AG04450 (cell line): ENCODE measurements around the gene AUP1. TPM values are rescaled to one million over a fixed set of nuclear protein-coding genes. Genes with fewer than 3 reads are reported as not detected.

Experiments
- CTCF ChIA-PET: fragments of 300-600, 350-600 bp; formaldehyde crosslinking; extraction: SDS; loops from one replicate; lab custom pipeline; 2022; ENCODE audit warnings: antibody characterized with exemption, inconsistent platforms; lab: Charles Lee
- POLR2A ChIA-PET: fragments of 350-600 bp; formaldehyde crosslinking; extraction: SDS; loops from one replicate; lab custom pipeline; 2021; ENCODE audit warnings: antibody characterized with exemption, inconsistent platforms; lab: Yijun Ruan, JAX
- DNase-seq: peaks from one replicate; pipeline ENCODE4 v3.0.0-alpha.2; 2011; ENCODE audit warnings: low read depth, low spot score
- H3K27ac ChIP-seq: one replicate; pipeline ENCODE4 v1.5.1; 2012; ENCODE audit warnings: low read depth, low read length, control low read depth
- H3K27me3 ChIP-seq: one replicate; pipeline ENCODE4 v1.6.0; 2012; ENCODE audit warnings: low read length; ENCODE audit not compliant: control insufficient read depth, insufficient read depth
- H3K4me3 ChIP-seq: 2 replicates; pipeline ENCODE4 v1.5.1; 2011; ENCODE audit warnings: mild to moderate bottlenecking, low read depth, low read length, control low read depth
- H3K9me3 ChIP-seq: 2 replicates; pipeline ENCODE4 v1.5.1; 2012; ENCODE audit warnings: low read length; ENCODE audit not compliant: control insufficient read depth, insufficient read depth
- CTCF ChIP-seq: IDR thresholded peaks from 2 replicates; pipeline ENCODE4 v1.5.1; 2011; ENCODE audit warnings: low read depth, low read length, control low read depth, inconsistent platforms
- polyA plus RNA-seq: library from polyadenylated mRNA; depleted of rRNA; stranded (reverse); fragments of >200 nt; gene quantifications from 2 replicates; pipeline ENCODE4 v1.2.3, GENCODE V29; 2011

AUP1 gene
- polyA plus RNA-seq, 1 experiment = 51.9 TPM

DNA sequence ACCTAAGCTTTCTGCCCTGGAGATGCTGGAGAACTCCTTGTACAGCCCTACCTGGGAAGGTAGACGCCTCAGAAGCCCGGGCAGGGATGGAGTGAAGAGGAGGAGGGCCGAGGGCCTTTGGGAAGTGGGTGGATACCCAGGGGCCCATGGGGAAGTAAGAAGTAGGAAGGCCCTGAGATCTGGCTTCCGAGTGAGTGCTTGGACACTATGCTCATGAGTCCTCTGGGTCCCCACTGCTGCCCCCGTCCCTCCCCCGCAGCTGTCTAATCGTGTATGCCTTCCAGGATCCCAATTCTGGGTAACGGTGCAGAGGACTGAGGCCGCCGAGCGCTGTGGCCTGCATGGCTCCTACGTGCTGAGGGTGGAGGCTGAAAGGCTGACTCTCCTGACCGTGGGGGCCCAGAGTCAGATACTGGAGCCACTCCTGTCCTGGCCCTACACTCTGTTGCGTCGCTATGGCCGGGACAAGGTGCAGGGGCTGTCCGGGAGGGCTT is 26.2 kb upstream of the AUP1 start:
- no peak for TF ChIP-seq CTCF
- POLR2A ChIA-PET = interaction anchor here (0.9 to 1.0 kb wide), 2 partner anchors 11 to 23 kb away, joined by 3 to 7 read pairs; no protein-coding TSS in a partner anchor
- H3K27me3 ChIP-seq = no peaks in the 10 kb centered on the region
- no peaks in the 10 kb centered on the region; the same call in 1 of the 2 replicates for H3K9me3 ChIP-seq
- H3K27ac ChIP-seq = no peak overlapping the region
- CTCF ChIA-PET = no interaction called here
- DNase-seq = no peak
- peak overlapping the region; percentile 97 for H3K4me3 ChIP-seq

- no peaks in the 10 kb centered on the region; the same call in 1 of the 2 replicates for H3K9me3 ChIP-seq
- CTCF ChIA-PET = no interaction called here
- DNase-seq = no peak
Observed at GRCh38 chr2:74554820-74555531, 25.5 kb upstream of the AUP1 start.

GRCh38 chr2:74553892-74554819 is 24.6 kb upstream of the AUP1 start, which contains the start of the genes DOK1 and LOXL3:
DOK1 (plus strand) TSS chr2:74554720; CDS start chr2:74554755, 35 bp downstream.
LOXL3 (minus strand) TSS chr2:74553942; CDS start chr2:74552634, 1,308 bp downstream.
- Histone ChIP-seq H3K9me3 (peaks cover 4% of the 10 kb centered on the region; the same call in 1 of the 2 replicates), H3K27me3 (no peaks in the 10 kb centered on the region), H3K4me3 (peak within 1 kb of the TSS; percentile 97), H3K27ac (peak within 1 kb of the TSS; percentile 91)
- DNase-seq = peak; percentile 83
- ChIA-PET CTCF (interaction anchor here (0.6 to 1.0 kb wide), 5 partner anchors 22 to 322 kb away, joined by 4 to 10 read pairs (median 5); no protein-coding TSS in a partner anchor), POLR2A (interaction anchor here (0.6 to 1.2 kb wide), 12 partner anchors 13 to 97 kb away, joined by 3 to 15 read pairs (median 5); no protein-coding TSS in a partner anchor)
- no peak for TF ChIP-seq CTCF

More at GRCh38 chr2:74554820-74555531, 25.5 kb upstream of the AUP1 start:
- Histone ChIP-seq H3K27ac (peak overlapping the region; percentile 47), H3K27me3 (no peaks in the 10 kb centered on the region), H3K4me3 (peak overlapping the region; percentile 97)
- TF ChIP-seq CTCF = no peak
- POLR2A ChIA-PET = interaction anchor here (0.9 to 1.0 kb wide), 2 partner anchors 12 to 23 kb away, joined by 3 to 7 read pairs; no protein-coding TSS in a partner anchor

DNA sequence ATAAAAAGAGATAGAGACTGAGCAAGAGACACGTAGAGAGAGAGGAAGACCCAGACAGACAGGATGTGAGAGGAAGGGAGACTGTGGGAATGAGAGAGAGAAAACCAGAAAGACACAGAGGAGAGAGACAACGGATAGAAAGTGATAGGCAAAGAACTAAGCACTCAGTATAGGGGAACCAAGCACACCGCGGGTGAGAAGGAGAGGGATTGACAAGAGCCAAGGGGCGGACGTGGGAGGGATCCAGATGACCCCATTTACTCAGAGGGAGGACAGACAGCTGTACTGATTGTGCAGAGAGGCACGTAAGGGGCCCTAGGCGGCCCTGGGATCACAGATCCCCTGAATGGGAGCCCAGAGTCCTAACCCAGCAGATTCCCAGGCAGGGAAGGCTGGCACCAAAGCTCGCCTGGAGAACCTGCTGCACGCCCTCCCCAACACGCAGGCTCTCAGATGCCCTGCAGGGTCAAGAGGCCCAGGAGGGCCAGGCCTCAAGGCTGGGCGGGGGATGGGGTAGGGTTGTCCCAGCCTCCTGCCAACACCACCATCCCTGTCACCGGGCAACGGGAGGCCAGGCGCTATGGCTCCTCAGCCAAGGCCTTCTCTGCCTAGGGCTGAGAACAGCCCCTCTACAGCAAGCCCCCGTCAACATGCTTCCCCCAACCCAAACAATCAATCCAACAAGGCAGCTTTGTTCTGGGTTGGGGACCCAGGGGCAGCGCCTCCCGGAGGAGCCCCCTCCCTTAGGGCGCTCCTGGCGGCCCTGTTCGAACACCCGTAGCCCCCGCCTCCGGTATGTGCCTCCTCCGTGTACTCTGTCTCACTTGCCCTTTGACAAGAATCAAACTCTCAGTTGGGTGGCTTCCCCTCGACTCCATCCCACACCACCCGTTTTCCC is 23.7 kb upstream of the AUP1 start:
- H3K9me3 ChIP-seq = peaks cover 6% of the 10 kb centered on the region; the same call in 1 of the 2 replicates
- TF ChIP-seq CTCF = no peak
- H3K27me3 ChIP-seq = no peaks in the 10 kb centered on the region
- peak overlapping the region; percentile 47 for H3K27ac ChIP-seq
- ChIA-PET CTCF (interaction anchor here (0.6 to 1.0 kb wide), 2 partner anchors 32 to 34 kb away, joined by 3 to 5 read pairs; no protein-coding TSS in a partner anchor), POLR2A (interaction anchor here (0.6 to 1.2 kb wide), 10 partner anchors 12 to 71 kb away, joined by 3 to 9 read pairs (median 5); no protein-coding TSS in a partner anchor)
- DNase-seq = no peak
- peak overlapping the region; percentile 97 for H3K4me3 ChIP-seq
